Kidney (tissue), 14 donors: Measurements from ENCODE around the gene ZNF438. TPM values are rescaled to one million over a fixed set of nuclear protein-coding genes. Genes with fewer than 3 reads are reported as not detected.

Experiments
- DNase-seq, 5 donors: peaks; one replicate each; pipeline ENCODE4 v3.0.0-alpha.2; 2013 to 2020
- FAIRE-seq: peaks from 2 replicates; lab custom pipeline; 2012; peaks lifted over from hg19 to GRCh38; lab: Jason Lieb, UNC
- H3K27ac ChIP-seq, 2 donors: one replicate each; pipeline ENCODE4 v1.7.0; 2013; ENCODE audit warnings: low read depth in 2 of 2, low read length in 2 of 2, inconsistent platforms in 1 of 2
- H3K27me3 ChIP-seq: one replicate; pipeline ENCODE4 v1.7.1; 2013; ENCODE audit warnings: low read length, inconsistent platforms; ENCODE audit not compliant: control insufficient read depth, insufficient read depth
- H3K36me3 ChIP-seq, 3 donors: one replicate each; pipeline versions ENCODE4 v1.7.0 to v1.7.1; 2013; ENCODE audit warnings: low read length in 3 of 3, control low read depth in 1 of 3, inconsistent platforms in 1 of 3; ENCODE audit not compliant: insufficient read depth in 3 of 3, control insufficient read depth in 2 of 3
- H3K4me1 ChIP-seq, 3 donors: one replicate each; pipeline versions ENCODE4 v1.7.0 to v1.7.1; 2013; ENCODE audit warnings: low read length in 3 of 3, inconsistent platforms in 1 of 3, low read depth in 1 of 3; ENCODE audit not compliant: control insufficient read depth in 2 of 3, insufficient read depth in 2 of 3
- H3K4me3 ChIP-seq, 3 donors: one replicate each; pipeline versions ENCODE4 v1.7.0 to v1.8.1; 2013; ENCODE audit warnings: low read length in 3 of 3, control low read depth in 1 of 3, inconsistent platforms in 1 of 3
- H3K9ac ChIP-seq, 3 donors: one replicate each; pipeline versions ENCODE4 v1.7.0 to v1.7.1; 2013; ENCODE audit warnings: low read length in 3 of 3, control low read depth in 1 of 3, inconsistent platforms in 1 of 3
- H3K9me3 ChIP-seq, 3 donors: one replicate each; pipeline versions ENCODE4 v1.7.0 to v1.7.1; 2013; ENCODE audit warnings: low read length in 3 of 3, control low read depth in 1 of 3, inconsistent platforms in 1 of 3; ENCODE audit not compliant: control insufficient read depth in 2 of 3, insufficient read depth in 1 of 3
- CTCF ChIP-seq: IDR thresholded peaks from 3 replicates; pipeline ENCODE4 v1.5.1; 2012; ENCODE audit warnings: mild to moderate bottlenecking, moderate library complexity, borderline replicate concordance; ENCODE audit not compliant: insufficient read depth; ENCODE audit errors: extremely low read depth
- intact Hi-C: fragments of 100-400 bp; cut with DNase I; formaldehyde crosslinking; loops from one replicate; pipeline ENCODE4 v1.11.1; 2022
- polyA plus RNA-seq: library from polyadenylated mRNA; stranded (reverse); fragments of 350-450 nt; fragmentation: Illumina TruSeq; extraction: RNeasy Lipid Tissue Mini Kit (QIAGEN cat#74804); gene quantifications from one replicate; pipeline ENCODE4 v1.2.3, GENCODE V29; 2014; ENCODE audit warnings: low read depth, low replicate concordance; ENCODE audit not compliant: insufficient read depth
- total RNA-seq: library from RNA; stranded (reverse); fragmentation: NEBNext Ultra II Directional; extraction: Animal tissue kit (Norgen Biotek cat#: 25700); gene quantifications from one replicate; pipeline ENCODE4 v1.2.1, GENCODE V29; 2021
- donor health status: control.
- donor health status: control.
- donor health status: control.
- donor health status: control.
- donor health status: control.
- donor health status: DM: yes; HTN: yes; CAD: no.
- donor health status: Normal renal cell carcinoma (clear cell type).

Gene ZNF438
- total and polyA plus RNA-seq, 2 donors from 2014 or later: 5.9 to 9.9 TPM

GRCh38 chr10:30819341-30820181 is 212.1 kb downstream of the ZNF438 start:
- no peak overlapping the region for H3K4me3 ChIP-seq
- FAIRE-seq (no peak), DNase-seq (peak in 1 of 5 donors; percentile 57)
- H3K27ac ChIP-seq: no peak overlapping the region
- no peak for TF ChIP-seq CTCF
- no peaks in the 10 kb centered on the region for H3K9me3 ChIP-seq
- intact Hi-C loops: no loop called here
- peak overlapping the region in 1 of 3 donors; percentile 10 for H3K9ac ChIP-seq
- H3K4me1 ChIP-seq: peaks cover 10 to 16% (median 15%) of the 10 kb centered on the region in 3 donors
- no peaks in the 10 kb centered on the region for H3K36me3 ChIP-seq
- no peaks in the 10 kb centered on the region for H3K27me3 ChIP-seq

GRCh38 chr10:30818854-30819253 is 212.8 kb downstream of the ZNF438 start:
- Histone ChIP-seq H3K36me3 (no peaks in the 10 kb centered on the region), H3K4me1 (peaks cover 13 to 16% (median 15%) of the 10 kb centered on the region in 3 donors), H3K27ac (peak overlapping the region; percentile 52), H3K4me3 (no peak overlapping the region), H3K9me3 (no peaks in the 10 kb centered on the region), H3K9ac (no peak overlapping the region), H3K27me3 (no peaks in the 10 kb centered on the region)
- no peak for TF ChIP-seq CTCF
- intact Hi-C loops: no loop called here
- DNase-seq (peak in 3 of 5 donors; percentile 58 to 84 (median 70)), FAIRE-seq (no peak)

- no peaks in the 10 kb centered on the region for H3K27me3 ChIP-seq
- no peaks in the 10 kb centered on the region for H3K9me3 ChIP-seq
- FAIRE-seq: no peak
- intact Hi-C loops: no loop called here
- H3K4me1 ChIP-seq: peaks cover 13 to 20% (median 15%) of the 10 kb centered on the region in 3 donors
- no peak for TF ChIP-seq CTCF
- peak in 4 of 5 donors; percentile 72 to 94 (median 87) for DNase-seq
- no peaks in the 10 kb centered on the region for H3K36me3 ChIP-seq
- no peak overlapping the region for H3K4me3 ChIP-seq
- H3K27ac ChIP-seq: peak overlapping the region; percentile 48 to 52
- H3K9ac ChIP-seq: no peak overlapping the region
Measured at GRCh38 chr10:30818010-30818660, 213.5 kb downstream of the ZNF438 start.
